Stimulated activated CD8-positive, alpha-beta memory T cell treated with anti-CD3 and anti-CD28 coated beads, Interleukin-7, amount 100 ng/mL, for 48 hours (primary cell): ENCODE measurements around the gene GABBR1.

Source experiments
- DNase-seq, 2 donors: peaks; one replicate each; pipeline ENCODE4 v3.0.0-alpha.2; 2020; ENCODE audit warnings: low read depth in 1 of 2; ENCODE audit errors: extremely low read depth in 1 of 2

GABBR1 gene

GRCh38 chr6:29577544-29577943 is 55.4 kb downstream of the GABBR1 start:
- no peak for DNase-seq

GRCh38 chr6:29576056-29576455 is 56.9 kb downstream of the GABBR1 start:
- DNase-seq: no peak

DNA sequence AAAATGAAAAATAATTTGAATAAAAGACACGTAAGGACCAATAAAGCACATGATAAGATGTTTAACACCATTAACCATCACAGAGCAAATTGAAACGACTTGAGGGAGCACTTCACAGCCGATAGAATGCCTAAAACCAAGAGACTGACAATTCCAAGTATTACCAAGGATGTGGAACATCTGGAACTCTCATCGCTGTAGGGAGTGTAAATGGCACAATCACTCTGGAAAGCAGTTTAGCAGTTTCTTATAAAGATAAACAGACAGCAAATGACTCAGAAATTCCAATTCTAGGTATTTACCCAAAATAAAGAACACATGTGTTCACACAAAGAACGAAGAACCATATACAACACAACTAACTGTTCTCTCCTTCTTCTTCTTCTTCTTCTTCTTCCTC is 65.0 kb downstream of the GABBR1 start:
- DNase-seq: no peak

DNA sequence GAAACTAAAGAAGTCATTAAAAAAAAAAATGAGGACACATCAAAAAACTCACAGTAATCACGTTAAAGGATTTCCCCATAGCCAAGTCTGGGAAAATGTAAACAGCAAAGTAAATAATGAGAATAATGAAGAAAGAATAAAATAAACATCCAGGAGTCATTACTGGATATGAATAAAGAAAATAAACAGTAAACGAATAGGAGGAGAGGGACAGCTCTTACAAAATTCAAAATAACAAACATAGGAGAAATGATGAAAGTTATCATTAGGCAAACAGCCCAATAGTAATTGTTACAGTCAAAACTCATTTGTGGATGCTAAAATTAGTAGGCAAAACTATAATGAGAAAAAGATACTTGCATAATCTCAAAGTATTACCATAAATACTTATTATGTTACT is 65.4 kb downstream of the GABBR1 start:
- DNase-seq: no peak

- no peak for DNase-seq
These were observed 66.1 kb downstream of the GABBR1 start for GRCh38 chr6:29566856-29567255.

GRCh38 chr6:29564875-29565274 is 68.1 kb downstream of the GABBR1 start:
- no peak for DNase-seq

GRCh38 chr6:29563435-29563965 is 69.5 kb downstream of the GABBR1 start:
- DNase-seq: no peak

DNA sequence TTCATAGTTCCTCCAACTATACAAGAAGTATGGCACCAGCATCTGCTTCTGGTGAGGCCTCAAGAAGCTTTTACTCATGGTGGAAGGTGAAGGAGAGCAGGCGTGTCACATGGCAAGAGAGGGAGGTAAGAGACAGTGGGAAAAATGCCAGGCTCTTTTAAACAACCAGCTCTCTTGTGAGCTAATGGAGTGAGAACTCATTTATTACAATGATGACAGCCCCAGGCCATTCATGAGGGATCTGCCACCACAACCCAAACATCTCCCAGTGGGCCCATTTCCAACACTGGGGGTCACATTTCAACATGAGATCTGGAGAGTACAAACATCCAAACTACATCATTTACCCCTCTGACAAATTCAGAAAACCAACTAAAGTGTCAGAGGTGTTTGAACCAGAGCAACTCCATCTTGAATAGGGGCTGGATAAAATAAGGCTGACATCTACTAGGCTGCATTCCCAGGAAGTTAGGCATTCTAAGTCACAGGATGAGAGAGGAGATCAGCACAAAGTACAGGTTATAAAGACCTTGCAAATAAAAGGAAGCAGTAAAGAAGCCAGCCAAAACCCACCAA is 71.3 kb downstream of the GABBR1 start:
- DNase-seq: no peak

DNA sequence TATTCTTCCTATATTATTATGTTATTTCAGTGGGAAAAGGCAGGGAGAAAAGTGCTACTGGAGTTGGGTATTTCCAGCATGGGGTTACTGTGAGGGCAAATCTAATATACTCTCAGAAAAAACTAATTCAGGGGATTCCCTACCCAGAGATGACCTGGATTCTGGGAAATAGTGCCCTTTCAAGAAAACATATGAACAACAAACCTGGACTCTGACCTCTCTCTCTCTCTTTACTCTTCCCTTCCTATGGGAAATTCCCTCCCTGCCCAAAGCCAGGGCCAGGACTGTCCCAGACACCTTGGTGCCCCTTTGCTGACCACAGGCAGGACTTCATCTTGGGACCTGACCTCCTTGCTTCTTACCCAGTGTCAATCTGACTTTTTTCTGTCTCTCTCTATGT is 71.9 kb downstream of the GABBR1 start:
- no peak for DNase-seq

DNA sequence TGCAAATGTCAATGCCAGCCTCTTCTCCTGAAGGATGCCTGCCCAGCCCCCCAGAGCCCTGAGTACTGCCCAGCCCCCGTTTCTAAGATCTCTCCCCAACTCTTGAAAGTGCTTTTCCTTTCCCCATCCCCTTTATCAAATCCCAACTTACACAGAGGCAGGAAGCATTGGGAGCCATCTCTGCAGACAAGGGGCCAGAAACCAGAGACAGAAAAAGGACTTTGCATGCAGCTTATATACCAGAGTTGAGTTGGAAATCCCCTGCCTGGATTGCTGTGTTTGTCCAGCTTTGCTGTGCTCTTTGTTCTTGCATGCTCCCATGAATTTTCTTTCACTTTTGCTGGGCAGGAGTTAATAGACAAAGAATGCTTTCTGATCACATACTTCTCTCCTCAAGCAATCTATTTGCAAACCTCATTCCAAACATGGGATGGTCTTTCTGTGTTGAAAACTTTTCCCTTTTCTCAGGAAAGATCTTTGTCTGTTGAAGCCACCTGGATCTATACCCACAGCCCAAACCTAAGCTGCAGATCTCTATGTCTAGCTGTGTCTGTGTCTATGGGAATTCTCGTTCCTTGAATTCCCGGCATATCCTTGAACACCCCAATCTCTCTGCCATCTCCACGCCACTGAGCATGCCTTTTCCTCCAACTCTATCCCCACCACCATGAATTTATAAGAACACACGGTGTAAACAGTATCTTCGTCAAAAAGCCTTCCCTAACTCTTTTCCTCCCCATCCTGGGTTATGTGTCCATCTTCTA is 73.3 kb downstream of the GABBR1 start, which contains the start of gene UBD:
Gene UBD, minus strand, starts transcription at position 209 of the 764 bp plus-strand sequence. Its CDS starts 31 bp downstream, at position 178.
- no peak for DNase-seq

- DNase-seq: no peak
These were observed 74.4 kb downstream of the GABBR1 start for GRCh38 chr6:29558439-29559079.

GRCh38 chr6:29557320-29557719 is 75.7 kb downstream of the GABBR1 start:
- no peak for DNase-seq

- DNase-seq: no peak
These were observed 78.2 kb downstream of the GABBR1 start for GRCh38 chr6:29554764-29555163.

GRCh38 chr6:29553268-29554057 is 79.5 kb downstream of the GABBR1 start:
- no peak for DNase-seq

GRCh38 chr6:29552512-29553051 is 80.4 kb downstream of the GABBR1 start:
- DNase-seq: no peak

DNA sequence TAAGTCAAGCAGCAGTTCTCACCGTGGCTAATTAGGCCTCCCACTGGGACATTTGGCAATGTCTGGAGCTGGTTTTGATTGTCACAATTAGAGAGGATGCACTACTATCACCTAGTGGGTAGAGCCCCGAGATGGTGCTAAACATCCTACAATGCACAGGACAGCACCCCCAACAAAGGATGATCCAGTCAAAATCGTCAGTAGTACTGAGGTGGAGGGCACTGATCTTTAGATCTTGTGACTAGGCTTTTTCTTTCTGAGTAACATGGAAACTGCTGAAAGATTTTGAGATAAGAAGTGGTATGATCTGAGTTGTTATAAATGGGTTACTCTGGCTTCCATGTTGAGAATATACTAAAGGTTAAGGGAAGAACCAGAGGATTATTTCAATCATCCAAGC is 85.4 kb downstream of the GABBR1 start:
- no peak for DNase-seq

GRCh38 chr6:29537714-29538403 is 95.1 kb downstream of the GABBR1 start:
- no peak for DNase-seq

DNA sequence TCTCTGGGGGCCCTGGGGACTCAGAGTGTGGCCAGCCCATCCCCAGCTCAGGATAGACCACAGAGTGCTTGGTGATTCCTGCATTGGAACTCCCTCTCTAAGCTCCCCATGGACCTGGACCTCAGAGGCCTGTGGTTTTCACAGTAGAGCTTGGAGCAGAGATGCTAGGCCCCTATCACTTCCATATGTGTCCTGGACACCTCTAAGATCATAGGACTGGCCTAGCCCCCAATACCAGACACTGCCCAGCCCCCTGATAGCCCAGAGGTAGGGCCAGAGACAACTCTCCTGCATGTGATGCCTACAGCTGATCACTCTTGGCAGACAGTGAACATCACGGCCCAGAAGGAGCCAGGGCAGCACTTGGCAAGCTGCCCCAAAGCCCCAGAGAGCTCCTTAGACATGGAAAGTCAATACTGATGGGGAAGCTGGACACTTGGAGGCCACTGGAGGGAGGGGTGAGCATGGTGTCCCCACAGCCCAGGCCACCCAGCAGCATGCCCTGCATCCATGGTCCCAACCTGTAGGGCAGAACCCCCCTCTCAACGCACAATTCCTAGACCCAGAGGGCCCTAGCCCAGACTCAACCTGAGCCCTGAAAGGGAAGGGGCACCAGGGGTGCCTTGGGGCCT is 100.5 kb downstream of the GABBR1 start:
- no peak for DNase-seq

DNA sequence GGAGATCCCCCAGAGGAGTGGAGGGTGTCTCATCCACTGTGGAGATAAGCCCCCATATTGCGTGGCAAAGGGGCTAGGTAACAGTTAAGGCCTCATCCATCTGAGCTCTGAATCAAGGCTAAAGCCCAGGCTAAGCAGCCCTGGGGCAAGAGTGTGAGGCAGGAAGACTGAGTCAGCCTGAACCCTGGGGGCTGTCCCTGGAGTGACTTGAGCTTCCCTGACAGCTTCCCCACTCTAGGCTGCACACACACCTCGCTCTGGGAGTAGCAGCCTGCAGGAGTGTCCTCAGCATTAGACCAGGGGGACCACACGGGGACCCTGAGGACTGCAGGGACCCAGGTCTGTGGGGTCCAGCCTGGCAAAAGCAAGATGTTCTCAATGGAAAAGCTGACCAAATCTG is 101.3 kb downstream of the GABBR1 start:
- DNase-seq: no peak
